HL-60/S4 treated with phorbol 12-myristate 13-acetate at 8.2 ng/mL for 4 days and 3 days (cell line): ENCODE results near the gene AGAP5.
"Not testable (repeated sequence)": the region's sequence is repeated elsewhere in the genome, so short reads cannot be mapped to it uniquely, and the experiment has no call there.

Source experiments
- in situ Hi-C: fragments of 300-500 bp; cut with MboI; formaldehyde crosslinking; loops from 2 replicates; pipeline ENCODE4 v1.15.0; 2022; ENCODE audit warnings: low sequenced_read_pairs

Gene AGAP5

GRCh38 chr10:73697675-73698159, at the start of gene AGAP5:
AGAP5 (minus strand) TSS chr10:73698109; CDS start chr10:73697755, 354 bp downstream.
- in situ Hi-C loops: not testable (repeated sequence)

GRCh38 chr10:73746721-73747120, 48.8 kb upstream of the AGAP5 start:
- in situ Hi-C loops: no loop called here

GRCh38 chr10:73744664-73744975, 46.7 kb upstream of the AGAP5 start:
- in situ Hi-C loops: no loop called here

- in situ Hi-C loops: no loop called here
Observed at GRCh38 chr10:73743905-73744663, 46.2 kb upstream of the AGAP5 start, which contains the start of gene SEC24C. SEC24C (plus strand) TSS chr10:73744372; CDS start chr10:73746833, 2,461 bp downstream.

GRCh38 chr10:73743327-73743904, 45.5 kb upstream of the AGAP5 start:
- in situ Hi-C loops: no loop called here

GRCh38 chr10:73742454-73742734, 44.5 kb upstream of the AGAP5 start:
- in situ Hi-C loops: no loop called here

GRCh38 chr10:73740501-73741254, 42.8 kb upstream of the AGAP5 start:
- in situ Hi-C loops: not testable (repeated sequence)

- in situ Hi-C loops: no loop called here
Observed at GRCh38 chr10:73734796-73735305, 36.9 kb upstream of the AGAP5 start.

- in situ Hi-C loops: no loop called here
Observed at GRCh38 chr10:73734028-73734720, 36.3 kb upstream of the AGAP5 start.

- in situ Hi-C loops: no loop called here
Observed at GRCh38 chr10:73732931-73733623, 35.2 kb upstream of the AGAP5 start.

GRCh38 chr10:73732426-73732825, 34.5 kb upstream of the AGAP5 start:
- in situ Hi-C loops: no loop called here

GRCh38 chr10:73731588-73732375, 33.9 kb upstream of the AGAP5 start:
- in situ Hi-C loops: no loop called here

- in situ Hi-C loops: no loop called here
Observed at GRCh38 chr10:73730153-73730906, 32.4 kb upstream of the AGAP5 start.

- in situ Hi-C loops: not testable (repeated sequence)
Observed at GRCh38 chr10:73729781-73730152, 31.9 kb upstream of the AGAP5 start.

GRCh38 chr10:73723516-73723915, 25.6 kb upstream of the AGAP5 start:
- in situ Hi-C loops: no loop called here

- in situ Hi-C loops: not testable (repeated sequence)
Observed at GRCh38 chr10:73720561-73720960, 22.7 kb upstream of the AGAP5 start.

GRCh38 chr10:73717556-73717955, 19.6 kb upstream of the AGAP5 start:
- in situ Hi-C loops: no loop called here

GRCh38 chr10:73716251-73716650, 18.3 kb upstream of the AGAP5 start:
- in situ Hi-C loops: no loop called here
